Right lung (tissue), 5 donors: ENCODE results near the gene FRAT2. TPM values are rescaled to one million over a fixed set of nuclear protein-coding genes. Genes with fewer than 3 reads are reported as not detected.
"Not testable (repeated sequence)": the region's sequence is repeated elsewhere in the genome, so short reads cannot be mapped to it uniquely, and the experiment has no call there.

Experiments
- DNase-seq, 2 donors: peaks; one replicate each; pipeline ENCODE4 v3.0.0-alpha.2; 2013
- polyA plus RNA-seq, 5 donors: library from polyadenylated mRNA; unstranded; fragments of 120-200 nt; gene quantifications; one replicate each; pipeline versions ENCODE4 v1.2.1 to v1.2.3, GENCODE V29; 2013; ENCODE audit warnings: inconsistent platforms in 1 of 5, low replicate concordance in 1 of 5; ENCODE audit not compliant: insufficient read length in 5 of 5, insufficient read depth in 1 of 5

FRAT2 gene
- polyA plus RNA-seq, 5 donors, result 8.0 to 9.5 (median 8.7) TPM

DNA sequence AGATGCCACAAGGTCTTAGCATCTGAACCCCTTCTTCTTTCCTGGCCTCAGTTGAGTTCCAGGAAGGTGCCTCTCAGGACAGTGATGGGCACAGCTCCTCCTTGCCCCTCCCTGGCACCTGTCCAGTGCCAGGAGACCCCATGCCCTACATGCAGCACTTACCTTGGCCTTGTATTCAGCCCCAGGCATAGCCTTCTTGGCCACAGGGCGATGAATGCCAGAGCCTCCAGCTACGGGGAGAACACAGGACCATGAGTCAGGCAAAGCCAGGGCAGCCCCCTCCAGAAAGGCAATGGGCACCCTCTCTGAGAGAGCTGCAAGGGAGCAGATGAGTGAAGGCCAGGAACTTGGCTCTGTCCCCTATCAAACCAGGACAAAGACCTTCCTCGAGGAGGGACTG lies 24.3 kb upstream of the FRAT2 start:
- no peak for DNase-seq

DNA sequence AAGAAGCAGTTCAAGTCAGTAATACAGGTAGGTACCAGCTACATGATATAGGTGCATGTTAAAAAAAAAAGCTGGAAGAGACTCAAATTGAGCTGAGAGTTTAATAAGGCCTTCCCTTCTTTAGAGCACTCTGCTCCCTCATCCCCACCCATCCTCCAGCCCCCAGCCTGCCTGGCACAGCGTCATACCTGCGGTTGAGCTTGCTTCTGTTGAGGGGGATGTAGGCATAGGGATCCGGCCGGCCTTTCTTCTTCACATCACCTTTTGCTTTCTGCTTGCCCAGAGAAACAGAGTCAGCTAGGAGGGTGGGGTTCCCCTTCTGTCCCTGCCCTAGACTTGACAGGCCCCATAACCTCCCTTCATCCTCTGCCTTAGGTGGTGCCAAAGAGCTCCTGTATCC lies 23.8 kb upstream of the FRAT2 start:
- no peak for DNase-seq

DNA sequence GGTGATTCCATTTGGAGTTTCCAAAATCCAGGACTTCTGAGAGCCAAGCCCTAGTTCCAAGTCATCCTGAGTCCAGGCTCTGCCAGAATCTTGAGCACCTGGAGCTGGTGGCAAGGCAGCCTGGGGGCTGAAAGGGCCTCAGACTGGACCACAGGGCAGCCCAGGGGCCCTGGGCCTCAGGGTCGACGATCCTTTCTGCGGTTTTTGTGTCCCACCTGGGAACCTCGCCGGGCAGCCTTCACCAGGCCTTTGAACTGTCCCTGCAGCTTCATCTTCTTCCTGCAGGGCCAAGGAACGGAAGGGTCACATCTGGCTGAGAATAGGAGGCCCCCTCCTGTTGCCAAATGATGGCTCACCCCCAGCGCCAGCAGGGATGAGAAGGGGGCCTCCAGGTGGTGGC lies 22.4 kb upstream of the FRAT2 start:
- DNase-seq, result no peak

DNA sequence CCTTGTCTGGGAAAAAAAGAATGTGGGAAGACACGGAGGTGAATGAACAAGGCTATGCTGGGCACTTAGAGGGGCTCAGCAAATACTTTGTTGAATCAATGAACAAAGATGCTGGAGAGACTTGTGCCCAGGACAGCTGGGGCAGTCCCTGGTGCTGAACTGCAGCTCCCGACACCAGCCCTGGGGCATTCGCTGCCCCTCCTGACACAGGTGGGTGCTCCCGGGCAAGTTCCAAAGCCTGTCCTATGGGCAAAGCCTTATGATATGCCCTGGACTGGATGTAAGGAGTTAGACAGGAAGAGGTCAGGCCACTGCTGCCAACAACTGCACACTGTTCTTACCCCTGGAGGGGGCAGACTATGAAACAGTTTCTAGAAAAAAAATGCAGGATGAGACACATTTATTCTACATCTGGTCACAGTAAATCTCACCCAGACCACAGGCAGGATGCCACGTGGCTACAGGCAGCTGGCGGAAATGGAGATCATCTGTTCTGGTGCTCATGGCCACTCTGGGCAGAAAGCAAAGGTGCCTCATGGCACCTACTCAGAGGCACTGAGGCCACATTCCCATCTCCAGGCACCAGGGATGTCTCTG lies 21.9 kb upstream of the FRAT2 start:
- DNase-seq, result no peak

DNA sequence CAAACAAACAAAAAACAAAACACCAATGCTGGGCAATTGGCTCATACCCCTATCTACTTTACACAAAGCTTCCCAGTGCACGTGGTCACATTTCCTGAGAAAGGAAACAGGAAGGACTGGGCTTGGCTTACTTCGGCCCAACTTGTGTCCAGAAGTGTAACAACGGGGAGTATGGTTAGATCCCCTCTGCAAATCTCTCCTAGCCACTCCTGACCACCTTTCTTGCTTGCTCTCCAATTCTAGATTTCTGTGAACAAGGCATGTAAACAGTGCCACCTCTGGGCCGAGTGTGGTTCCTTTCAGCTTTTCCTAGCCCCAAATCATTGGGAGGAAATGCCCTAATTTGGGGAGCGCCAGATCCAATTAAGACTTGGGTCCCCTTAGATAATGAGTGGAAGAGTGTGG lies 21.0 kb upstream of the FRAT2 start:
- DNase-seq, result no peak

DNA sequence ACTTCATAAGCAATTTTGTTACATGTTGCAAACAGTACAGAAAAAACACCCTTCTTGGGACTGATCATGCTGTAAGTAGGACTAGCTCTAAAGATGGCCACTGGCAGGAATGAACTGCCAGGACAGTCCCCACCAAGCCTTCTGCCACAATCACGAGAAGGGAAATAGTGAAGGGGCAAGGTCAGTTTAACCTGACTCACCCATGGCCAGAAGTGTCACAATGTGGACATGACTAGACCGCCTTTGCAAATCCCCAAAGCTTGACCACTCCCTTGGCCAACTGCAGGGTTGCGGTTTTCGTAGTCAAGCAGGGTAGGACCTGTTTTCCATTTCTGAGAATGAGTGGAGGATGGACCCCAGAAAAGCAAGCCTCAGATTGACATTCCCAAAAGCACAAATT lies 19.4 kb upstream of the FRAT2 start:
- DNase-seq, result no peak

DNA sequence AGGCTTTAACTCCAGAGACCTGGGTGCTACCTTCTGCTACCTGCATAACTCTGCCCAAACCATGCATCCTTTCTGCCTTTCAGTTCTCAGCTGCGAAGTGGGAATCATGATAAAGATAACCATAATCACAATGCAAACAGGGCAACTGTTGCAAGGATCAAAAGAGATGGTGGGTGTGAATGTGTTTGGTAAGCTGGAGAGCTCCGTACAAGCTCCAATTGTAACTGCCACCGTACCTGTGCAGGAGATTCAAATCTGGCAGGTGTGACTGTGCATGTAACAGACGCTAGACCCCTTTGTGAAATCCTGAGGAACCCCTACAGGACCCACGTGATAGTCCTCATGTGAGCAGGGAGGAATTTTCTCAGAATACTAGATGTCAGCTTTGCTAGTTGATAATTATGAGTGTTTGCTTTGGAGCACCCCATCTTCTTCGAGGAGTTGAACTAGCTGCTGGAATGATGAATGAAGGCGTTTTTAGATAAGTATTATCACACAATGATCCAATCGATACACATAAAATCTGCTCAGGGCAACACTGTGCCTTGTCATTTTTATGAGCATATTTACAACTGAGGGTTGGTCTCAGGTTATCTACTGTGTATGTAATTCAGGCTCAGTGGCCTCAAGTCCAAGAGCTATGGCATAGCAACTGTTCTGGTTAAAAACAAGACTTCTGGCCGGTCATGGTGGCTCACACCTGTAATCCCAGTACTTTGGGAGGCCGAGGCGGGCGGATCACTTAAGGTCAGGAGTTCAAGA lies 15.4 kb upstream of the FRAT2 start:
- no peak for DNase-seq

DNA sequence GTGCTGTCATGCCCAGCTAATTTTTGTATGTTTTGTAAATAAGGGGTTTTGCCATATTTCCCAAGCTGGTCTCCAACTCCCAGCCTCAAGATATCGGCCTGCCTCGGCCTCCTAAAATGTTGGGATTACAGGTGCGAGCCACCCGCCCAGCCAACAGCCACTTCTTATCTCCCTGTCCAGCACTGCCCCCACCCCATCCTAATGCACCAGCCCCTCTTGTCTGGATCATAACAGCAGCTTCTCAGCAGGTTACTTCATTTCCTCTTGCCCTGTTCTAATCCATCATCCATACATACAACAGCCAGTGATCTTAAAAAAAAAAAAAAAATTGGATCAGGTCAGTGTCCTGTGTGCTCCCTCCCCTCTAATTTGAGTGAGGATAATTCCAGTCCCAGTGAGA lies 12.8 kb upstream of the FRAT2 start:
- no peak for DNase-seq

DNA sequence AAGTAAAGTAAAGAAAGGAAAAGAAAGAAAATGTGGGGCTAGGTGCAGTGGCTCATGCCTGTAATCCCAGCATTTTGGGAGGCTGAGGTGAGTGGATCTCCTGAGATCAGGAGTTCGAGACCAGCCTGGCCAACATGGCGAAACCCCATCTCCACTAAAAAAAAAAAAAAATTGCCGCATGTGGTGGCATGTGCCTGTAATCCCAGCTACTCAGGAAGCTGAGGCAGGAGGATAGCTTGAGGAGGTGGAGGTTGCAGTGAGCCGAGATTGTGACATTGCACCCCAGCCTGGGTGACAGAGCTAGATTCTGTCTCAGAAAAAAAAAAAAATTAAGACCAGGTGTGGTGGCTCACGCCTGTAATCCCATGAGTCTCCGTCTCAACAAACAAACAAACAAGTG lies 9.1 kb upstream of the FRAT2 start:
- DNase-seq, result not testable (repeated sequence)

DNA sequence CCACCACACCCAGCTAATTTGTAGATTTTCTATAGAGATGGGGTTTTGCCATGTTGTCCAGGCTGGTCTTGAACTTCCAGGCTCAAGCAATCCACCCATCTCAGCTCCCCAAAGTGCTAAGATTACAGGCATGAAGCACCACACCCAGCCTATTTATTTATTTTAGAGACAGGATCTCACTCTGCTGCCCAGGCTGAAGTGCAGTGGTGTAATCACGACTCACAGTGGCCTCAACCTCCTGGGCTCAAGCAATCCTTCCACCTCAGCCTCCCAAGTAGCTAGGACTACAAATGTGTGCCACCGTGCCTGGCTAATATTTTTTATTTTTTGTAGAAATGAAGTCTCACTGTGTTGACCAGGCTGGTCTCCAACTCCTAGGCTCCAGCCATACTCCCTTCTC lies 6.9 kb upstream of the FRAT2 start:
- DNase-seq, result no peak

DNA sequence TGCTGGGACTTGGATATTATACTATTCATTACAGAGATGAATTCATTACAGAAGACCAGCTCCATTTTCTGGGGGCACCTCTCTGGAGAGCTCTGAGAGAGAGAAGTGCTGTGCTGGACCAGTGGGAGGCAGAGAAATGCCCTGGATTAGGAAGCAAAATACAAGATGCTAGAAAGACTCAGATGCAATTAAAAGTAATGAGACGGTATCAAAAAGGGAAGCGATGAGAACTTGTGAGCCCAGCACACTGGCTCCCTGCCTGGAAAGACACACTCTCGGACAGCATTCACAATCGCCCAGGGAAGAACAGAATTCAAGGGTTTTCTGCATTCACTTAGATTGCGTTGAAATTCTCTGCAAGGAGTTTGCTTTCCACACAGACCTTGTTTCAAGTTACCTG lies 3.5 kb upstream of the FRAT2 start:
- no peak for DNase-seq

DNA sequence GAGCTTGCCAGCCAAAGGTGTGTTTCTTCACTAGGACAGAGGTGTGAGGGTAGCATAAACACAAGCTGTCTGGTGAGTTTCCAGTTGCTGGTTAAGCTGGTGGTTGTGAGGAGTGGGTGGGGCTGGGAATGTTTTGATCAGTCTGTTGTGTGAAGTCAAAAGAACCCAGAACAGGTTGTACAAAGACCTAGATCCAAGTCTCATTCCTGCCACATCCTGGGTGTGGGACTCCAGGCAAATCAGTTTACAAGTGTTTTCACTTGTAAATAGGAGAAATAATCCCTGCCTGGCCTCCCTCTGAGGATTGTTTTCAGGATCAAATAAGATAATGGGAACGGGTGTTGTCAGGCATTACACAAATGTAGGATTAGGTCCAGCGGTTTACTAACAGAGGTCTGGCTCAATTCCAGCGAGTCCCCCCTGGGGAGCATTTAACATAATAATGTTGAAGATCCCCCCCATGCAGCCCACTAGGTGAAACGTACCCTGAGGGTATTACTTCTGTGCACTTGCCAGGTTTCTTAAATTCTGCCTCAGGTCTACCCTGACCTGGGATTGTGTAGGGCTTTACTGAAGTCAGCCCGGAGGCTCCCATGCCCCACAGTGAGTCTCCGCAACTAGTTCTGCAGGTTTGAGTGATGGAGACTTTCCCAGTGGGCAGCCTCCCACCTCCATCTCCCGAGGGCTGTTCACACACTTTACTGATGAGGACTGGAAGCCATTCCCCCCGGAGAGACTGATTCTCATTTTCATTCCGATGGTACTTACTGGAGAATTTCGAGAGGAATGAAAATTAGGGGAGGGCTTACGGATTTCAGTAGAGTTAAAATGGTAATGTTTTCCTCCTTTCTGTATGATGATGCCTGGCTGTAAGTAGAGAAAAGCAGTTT lies 2.7 kb upstream of the FRAT2 start:
- DNase-seq, result no peak

DNA sequence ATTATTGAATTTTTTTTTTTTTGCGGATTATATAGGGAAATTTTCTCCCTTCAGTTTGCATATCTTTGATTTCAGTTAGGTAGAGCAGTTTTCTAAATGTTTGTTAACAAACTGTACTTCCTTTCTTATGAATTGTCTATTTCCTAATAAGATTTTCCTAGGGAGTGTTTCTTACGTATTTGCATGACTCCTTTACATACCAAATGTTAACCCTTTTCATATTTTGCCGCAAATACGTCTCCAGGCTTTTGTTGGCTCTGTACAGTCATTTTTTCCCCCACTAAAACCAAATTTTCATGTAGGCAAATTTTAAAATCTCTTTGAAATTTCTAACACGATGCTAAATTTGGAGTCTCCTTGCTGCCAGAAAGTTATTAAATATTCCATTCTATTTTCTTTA lies 1.9 kb upstream of the FRAT2 start:
- no peak for DNase-seq

DNA sequence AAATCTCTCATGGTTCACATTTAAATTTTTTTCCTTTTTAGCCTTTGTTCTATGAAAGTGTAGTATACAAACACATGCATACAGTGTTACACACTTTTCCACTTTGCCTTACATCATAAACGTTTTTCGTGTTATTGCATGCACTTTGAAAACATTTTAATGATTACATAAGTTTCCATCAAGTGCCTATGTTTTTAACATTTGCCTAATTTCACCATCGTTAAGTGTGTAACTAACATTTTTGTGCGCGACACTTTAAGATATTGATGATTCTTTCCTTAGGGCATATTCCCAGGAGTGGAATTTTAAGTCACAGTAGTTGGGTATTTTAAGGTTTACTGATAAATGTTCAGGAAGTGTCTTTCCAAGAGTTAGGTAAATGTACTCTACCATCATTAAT lies 1.5 kb upstream of the FRAT2 start:
- no peak for DNase-seq

DNA sequence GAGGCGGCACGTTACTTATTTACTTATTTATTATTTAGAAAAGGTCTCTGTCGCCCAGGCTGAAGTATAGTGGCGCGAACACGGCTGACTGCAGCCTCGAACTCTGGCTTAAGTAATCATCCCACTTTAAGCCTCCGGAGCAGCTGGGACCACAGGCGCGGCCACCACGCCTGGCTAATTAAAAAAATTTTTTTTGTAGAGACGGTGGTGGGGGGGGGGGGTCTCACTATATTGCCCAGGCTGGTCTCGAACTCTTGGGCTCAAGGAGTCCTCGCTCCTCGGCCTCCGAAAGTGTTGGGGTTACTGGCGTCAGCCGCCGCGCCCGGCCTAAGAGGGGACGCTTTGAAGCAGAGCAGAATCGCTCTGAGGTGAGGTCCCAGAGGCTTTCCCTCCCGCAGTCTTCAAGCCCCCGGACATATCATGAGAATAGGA lies 675 bp upstream of the FRAT2 start:
- no peak for DNase-seq

DNA sequence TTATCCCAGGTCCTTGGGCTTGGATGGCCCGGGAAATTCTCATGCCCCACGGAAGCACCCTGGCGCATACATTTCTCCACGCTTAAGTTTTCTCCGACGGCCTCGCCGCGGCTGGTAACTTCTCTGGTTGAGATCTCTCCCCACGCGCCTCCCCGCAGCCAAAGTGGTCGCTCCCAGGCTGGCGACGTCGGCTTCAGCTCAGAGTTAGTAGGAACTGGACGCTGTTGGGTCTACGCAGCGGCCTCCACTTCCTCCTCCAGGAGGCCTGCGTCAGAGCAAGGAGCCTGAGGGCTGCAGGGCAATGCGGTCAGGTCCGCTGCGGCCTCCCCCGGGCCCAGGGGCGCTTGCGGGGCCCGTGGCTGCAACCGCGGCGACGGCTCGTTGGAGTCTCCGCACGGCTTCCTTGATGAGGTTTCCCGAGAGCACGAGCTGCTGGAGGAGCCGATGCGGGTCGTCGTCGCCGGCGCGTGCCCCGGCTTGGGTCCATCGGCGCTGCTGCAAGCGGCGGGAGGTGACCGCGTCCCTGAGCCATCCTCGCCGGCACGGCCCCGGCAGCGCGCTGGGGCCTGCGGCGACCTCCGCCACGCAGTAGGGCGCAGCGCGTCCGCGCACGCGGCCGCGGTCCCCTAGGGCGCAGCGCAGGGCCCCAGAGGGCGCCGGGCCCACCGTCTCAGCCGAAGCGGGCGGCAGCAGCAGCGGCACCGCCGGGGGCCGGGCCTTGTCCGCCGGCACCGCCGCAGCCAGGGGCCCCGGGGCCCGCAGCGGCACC lies 744 bp downstream of the FRAT2 start:
- DNase-seq, result no peak

DNA sequence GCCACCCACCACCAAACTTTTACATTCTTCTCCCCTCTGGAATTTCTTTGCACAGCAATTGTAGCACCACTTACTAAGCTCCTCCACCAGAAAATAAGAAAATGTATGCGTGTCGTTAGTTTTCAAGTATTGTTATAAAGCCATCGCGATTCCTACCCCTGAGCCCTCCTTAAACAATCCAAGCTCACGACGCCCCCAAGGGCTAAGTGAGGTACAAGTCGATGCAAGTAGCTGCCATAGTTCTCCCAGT lies 1.3 kb downstream of the FRAT2 start:
- no peak for DNase-seq

DNA sequence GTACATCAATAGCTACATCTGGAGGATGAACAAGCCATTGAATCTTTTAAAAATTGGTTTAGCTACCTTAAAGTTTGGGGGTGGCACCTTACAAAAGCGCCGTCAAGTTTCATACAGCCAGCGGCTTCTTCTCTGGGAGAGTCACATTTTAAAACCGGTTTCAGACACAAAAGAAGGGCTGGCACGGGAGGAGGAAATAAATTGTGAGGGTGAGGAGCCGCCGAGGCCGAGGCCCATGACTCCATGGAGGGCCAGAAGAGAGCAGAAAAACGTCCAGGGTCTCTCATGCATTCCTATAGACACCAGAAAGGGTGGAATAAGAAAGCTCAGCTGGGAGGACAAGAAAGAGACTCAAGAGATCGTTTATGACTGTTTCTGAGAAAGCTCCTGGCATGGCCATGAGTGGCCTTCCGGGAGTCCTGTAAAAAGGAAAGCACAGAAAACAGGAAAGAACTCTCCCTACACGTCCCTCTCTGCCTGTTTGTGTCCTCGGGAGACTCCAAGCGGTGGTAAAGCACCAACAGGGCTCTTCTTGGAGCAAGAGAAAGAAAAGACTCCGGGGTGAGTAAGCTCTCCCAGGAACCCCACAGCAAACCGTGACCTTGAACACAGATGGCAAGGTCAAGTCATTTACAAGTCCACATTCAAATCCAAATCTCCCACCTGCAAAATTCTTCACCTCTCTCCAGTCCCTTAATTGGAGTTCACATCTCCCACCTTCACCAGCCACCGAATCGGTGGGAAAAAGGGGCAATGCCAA lies 1.8 kb downstream of the FRAT2 start:
- DNase-seq, result no peak

DNA sequence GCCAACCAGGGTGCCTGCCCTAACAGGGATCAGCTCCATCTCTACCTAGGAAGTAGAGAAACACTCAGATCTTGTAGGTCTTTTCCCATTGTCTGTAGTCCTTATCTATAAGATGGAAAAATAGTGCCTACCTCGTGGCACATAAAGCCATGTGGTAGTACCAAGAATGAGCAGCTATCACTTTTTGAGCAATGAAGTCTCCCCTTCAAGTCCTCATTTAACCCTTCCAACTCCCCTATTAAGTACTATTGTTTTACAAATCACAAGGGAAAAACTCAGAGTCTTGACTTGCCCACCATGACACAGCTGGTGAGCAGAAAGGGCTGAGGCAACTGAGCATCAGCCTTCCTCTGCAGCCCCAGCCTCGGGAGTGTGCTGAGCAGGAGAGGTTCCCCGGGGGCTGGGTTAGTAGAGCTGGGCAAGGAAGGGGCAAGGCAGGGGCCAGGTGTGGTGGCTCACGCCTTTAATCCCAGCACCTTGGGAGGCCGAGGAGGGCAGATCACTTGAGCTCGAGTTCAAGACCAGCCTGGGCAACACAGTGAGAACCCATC lies 3.3 kb downstream of the FRAT2 start:
- DNase-seq, result no peak

DNA sequence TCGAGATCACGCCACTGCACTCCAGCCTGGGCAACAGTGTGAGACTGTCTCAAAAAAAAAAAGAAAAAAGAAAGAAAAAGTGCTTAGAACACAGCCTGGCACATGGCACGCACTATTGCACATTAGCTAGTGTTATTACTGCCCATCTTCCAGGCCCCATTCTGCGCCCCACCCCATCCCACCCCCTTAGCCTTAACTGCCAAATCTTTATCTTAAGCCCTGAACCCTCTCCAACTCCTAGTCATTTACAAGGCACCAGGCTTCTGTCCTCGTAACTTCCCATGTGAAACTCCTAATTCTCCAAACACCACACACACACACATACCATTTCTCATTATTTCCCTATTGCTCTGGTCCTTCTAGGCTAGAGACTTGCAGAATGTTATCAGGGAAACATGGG lies 4.8 kb downstream of the FRAT2 start:
- no peak for DNase-seq
